ENCODE results near the gene STIP1. TPM values are rescaled to one million over a fixed set of nuclear protein-coding genes. Genes with fewer than 3 reads are reported as not detected.

The STIP1 gene
- 100 to 1,000 TPM in 1 of 4 donors, 10 to 100 TPM in 3; 53.5 to 100 (median 72.6) TPM for total RNA-seq

DNA sequence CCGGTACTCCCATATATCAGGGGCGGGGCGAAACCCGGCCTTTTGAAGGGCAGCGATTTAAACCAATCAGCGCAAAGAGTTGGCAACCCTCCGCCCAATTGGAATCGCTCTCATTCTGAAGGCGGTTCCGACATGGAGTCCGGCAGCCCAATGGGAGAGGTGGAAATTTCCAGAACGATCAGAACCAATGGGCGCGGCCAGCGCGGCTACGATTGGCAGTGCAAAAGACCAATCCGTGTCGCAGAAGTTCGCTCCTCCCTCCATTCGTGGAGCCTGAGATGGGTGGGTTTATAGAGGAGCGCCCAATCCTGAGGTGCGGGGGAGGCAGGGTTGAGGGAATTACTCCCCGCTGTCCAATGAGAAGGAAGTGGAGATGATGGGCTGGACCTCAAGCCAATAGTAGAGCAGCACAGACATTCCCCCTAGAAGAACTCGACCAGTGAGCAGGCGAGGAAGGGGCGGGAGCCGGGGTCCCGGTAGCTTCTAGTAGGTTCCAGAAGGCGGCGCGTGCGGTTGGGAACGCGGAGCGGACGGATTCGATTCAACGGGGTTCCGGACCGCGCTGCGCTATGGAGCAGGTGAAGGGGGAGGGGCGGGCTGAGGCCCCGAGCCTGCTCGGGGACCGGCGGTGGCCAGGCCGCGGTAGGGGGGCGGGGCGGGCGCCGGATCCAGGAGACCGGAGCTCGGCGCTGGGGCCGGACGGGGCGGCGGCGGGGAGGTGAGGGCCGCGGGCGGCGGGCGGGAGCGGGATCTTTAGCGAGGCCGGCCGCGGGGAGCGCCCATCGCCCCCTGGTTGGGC, at the start of gene STIP1:
Gene STIP1, plus strand, starts transcription at position 479 of the 799 bp plus-strand sequence. Its CDS starts 91 bp downstream, at position 570.
- TF ChIP-seq, protein P1, sequence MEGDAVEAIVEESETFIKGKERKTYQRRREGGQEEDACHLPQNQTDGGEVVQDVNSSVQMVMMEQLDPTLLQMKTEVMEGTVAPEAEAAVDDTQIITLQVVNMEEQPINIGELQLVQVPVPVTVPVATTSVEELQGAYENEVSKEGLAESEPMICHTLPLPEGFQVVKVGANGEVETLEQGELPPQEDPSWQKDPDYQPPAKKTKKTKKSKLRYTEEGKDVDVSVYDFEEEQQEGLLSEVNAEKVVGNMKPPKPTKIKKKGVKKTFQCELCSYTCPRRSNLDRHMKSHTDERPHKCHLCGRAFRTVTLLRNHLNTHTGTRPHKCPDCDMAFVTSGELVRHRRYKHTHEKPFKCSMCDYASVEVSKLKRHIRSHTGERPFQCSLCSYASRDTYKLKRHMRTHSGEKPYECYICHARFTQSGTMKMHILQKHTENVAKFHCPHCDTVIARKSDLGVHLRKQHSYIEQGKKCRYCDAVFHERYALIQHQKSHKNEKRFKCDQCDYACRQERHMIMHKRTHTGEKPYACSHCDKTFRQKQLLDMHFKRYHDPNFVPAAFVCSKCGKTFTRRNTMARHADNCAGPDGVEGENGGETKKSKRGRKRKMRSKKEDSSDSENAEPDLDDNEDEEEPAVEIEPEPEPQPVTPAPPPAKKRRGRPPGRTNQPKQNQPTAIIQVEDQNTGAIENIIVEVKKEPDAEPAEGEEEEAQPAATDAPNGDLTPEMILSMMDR (IDR thresholded peaks at IDR 0.05; ENCODE audit: low read depth) = no peak

DNA sequence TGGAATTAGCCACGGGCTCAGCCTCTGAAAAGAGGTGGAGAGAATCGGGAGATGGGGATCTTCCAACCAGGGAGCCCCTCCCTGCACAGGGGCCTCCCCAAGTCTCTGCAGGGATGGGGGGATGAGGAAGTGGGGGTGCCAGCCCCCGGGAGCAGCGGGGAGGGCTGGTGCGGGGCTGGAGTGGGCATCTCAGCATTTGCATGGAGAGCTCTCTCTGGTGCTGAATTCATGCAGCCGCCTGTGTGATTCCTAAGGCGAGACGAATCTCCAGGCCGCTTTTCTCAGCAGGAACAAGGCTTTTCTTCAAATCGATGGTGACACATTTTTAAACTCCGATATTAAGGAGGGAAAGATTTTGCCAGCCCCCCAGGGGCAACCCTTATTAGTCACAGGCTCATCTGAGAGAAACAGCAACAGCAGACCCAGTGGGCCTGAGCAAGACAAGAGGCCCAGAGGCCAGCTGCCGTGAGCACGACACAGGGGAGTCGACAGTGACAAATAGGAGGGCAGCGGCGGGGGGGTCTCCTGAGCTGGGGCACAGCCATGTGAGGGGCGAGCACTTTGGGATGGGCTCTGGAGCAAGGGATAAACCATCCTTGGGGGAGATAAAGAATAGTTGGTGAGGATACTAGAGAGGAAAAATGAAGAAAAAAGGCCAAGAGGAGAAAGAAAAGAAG, 49.1 kb upstream of the STIP1 start:
- TF ChIP-seq, protein P1 (IDR thresholded peaks at IDR 0.05; ENCODE audit: low read depth) = no peak

DNA sequence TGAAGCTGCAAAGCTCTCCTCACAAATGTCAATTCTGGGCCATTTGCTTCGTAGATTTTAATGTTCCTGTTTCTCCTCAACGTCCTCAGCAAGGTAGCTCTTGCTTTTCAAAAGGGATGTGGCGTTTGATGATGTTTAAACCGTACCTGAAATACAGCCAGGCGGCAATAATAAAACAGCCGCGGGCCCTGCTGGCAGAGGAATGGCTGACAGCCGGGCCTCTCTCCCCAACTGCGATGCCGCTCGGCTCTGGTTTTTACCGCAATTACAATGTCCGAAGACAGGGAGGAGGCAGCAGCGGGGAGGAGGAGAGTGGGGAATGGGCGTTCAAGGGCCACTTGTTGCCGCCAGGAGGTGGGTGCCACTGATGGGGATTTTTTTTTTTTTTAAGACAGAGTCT, 47.6 kb upstream of the STIP1 start:
- TF ChIP-seq, protein P1 (IDR thresholded peaks at IDR 0.05; ENCODE audit: low read depth) = no peak

DNA sequence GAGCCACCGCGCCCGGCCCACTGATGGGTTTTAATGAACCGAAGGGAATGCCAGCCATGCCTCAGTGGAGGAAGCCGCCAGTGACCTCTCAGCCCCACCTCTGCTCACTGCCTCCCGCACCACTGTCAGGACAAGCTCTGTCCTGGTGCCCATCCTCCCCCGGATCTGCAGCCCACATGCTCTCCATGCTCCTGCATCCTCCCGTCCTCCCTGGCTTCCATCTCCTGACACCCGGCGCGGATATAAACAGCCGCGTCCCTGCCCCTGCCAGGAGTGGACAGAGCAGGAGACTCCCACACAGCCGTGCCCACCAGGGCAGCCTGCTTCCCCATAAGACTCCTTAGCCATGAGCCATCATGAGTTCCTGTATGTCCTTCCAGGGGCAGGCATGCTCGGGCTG, 46.9 kb upstream of the STIP1 start:
- TF ChIP-seq, protein P1 (IDR thresholded peaks at IDR 0.05; ENCODE audit: low read depth) = no peak

DNA sequence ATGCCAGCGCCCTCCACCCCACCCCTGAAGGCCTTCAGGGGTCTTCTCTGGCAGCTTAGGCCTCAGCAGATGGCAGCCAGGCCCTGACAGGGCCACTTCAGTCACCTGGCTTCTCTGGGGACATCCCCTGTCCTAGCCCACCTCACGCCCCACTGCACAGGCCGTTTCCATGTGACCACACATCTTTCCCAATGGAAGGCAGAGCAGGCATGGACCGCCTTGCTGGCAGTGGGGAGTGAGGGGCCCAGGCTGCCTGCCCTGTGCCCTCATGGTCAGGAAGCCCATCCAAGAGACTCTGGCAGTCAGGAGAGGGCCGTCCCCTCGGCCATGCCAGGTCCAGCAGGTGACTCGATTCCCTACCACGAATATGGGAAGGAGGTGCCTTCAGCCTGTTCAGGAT, 45.9 kb upstream of the STIP1 start:
- TF ChIP-seq, protein P1 (IDR thresholded peaks at IDR 0.05; ENCODE audit: low read depth) = no peak

DNA sequence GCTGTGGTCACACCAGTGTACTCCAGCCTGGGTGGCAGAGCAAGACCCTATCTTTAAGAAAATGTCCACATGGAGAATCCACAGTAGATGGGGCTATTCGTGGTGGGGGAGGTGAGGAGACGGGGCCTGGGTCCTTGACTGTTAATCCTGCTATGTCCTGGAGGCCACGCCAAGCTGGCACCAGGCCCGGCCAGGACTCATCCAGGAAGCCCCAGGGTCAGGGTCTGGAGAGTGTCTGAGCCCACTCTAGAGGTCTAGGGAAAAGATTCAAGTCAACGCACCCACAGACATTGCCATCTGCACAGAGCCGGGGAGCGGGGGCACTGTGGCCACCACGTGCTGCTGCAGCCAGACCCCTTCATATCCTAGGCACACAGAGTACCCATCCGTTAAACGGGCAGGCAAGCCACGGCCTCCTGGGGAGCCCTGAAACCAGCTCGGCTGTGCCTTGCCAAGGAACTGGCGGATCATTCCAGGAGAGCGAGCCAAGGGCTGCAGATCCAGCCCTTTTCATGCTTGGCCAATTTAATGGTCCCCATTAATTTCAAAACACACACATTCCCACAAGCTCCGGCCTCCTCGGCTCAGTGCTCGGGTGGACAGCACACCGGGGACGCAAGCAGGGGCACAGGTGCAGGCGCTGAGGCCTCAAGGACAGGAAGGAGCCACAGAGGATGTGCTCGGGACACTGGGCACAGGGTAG, 44.7 kb upstream of the STIP1 start:
- TF ChIP-seq, protein P1 (IDR thresholded peaks at IDR 0.05; ENCODE audit: low read depth) = no peak

Data from subcutaneous adipose tissue (tissue), 4 donors.